Fibroblast of villous mesenchyme (primary cell): ENCODE results near the gene PDE5A. TPM values are rescaled to one million over a fixed set of nuclear protein-coding genes. Genes with fewer than 3 reads are reported as not detected.

Experiments
- DNase-seq: peaks from one replicate; pipeline ENCODE4 v3.0.0-alpha.2; 2010; ENCODE audit warnings: low read depth
- H3K4me3 ChIP-seq: 2 replicates; pipeline ENCODE4 v1.5.1; 2011; ENCODE audit warnings: low read depth, mild to moderate bottlenecking, low read length
- CTCF ChIP-seq: IDR thresholded peaks from 2 replicates; pipeline ENCODE4 v1.5.1; 2012; ENCODE audit warnings: low read depth, mild to moderate bottlenecking, low read length; ENCODE audit not compliant: insufficient read depth
- total RNA-seq: library from RNA; depleted of rRNA; stranded (reverse); fragments of >200 nt; gene quantifications from 2 replicates; pipeline ENCODE4 v1.2.3, GENCODE V29; 2012

The PDE5A gene
- total RNA-seq, 1 donor, result 162 TPM

- no peak for DNase-seq
- no peak for TF ChIP-seq CTCF
- peak overlapping the region; percentile 89 for H3K4me3 ChIP-seq
Observed at GRCh38 chr4:119623025-119623424, 5.6 kb downstream of the PDE5A start.

GRCh38 chr4:119615068-119615719, 13.4 kb downstream of the PDE5A start:
- TF ChIP-seq CTCF, result no peak
- DNase-seq, result no peak
- no peak overlapping the region for H3K4me3 ChIP-seq

- no peak overlapping the region for H3K4me3 ChIP-seq
- DNase-seq, result no peak
- TF ChIP-seq CTCF, result no peak
Observed at GRCh38 chr4:119604266-119604665, 24.3 kb downstream of the PDE5A start.

GRCh38 chr4:119602366-119602765, 26.2 kb downstream of the PDE5A start:
- no peak for TF ChIP-seq CTCF
- no peak overlapping the region for H3K4me3 ChIP-seq
- no peak for DNase-seq

- peak overlapping the region; percentile 4 for H3K4me3 ChIP-seq
- no peak for DNase-seq
- TF ChIP-seq CTCF, result no peak
Observed at GRCh38 chr4:119598521-119598920, 30.1 kb downstream of the PDE5A start.

- peak; percentile 51 for DNase-seq
- no peak overlapping the region for H3K4me3 ChIP-seq
- TF ChIP-seq CTCF, result no peak
Observed at GRCh38 chr4:119597377-119597776, 31.2 kb downstream of the PDE5A start.

GRCh38 chr4:119593698-119594097, 34.9 kb downstream of the PDE5A start:
- DNase-seq, result no peak
- no peak overlapping the region for H3K4me3 ChIP-seq
- TF ChIP-seq CTCF, result no peak
